ENCODE measurements around the gene CDK6. TPM values are rescaled to one million over a fixed set of nuclear protein-coding genes. Genes with fewer than 3 reads are reported as not detected.

Gene CDK6
- total RNA-seq, 1 experiment from 2014 or later = 10.5 TPM

DNA sequence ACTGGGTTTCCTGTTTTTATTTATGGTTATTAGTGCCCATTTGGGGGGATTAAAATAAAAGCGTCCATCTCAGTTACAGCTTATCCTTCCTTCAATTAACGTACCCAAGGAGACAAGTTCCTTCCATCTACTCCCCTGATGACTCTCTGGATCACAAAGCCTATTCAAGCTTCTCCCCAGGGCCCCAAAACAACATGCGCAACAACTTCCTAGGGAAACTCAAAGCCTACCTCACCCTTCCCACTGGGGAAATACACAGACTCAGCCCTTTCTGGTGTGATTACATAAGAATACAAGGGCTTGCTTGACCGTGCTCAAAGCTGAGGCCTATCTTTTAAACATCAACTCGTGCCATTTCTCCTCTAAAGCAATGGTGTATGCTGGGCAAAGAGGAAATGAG, 112.4 kb downstream of the CDK6 start:
- no peak overlapping the region for H3K4me3 ChIP-seq (ENCODE audit: low read depth, low read length, poor library complexity, severe bottlenecking)
- no peaks in the 10 kb centered on the region for H3K9me3 ChIP-seq (ENCODE audit: low read depth, low read length, poor library complexity, severe bottlenecking)
- peak overlapping the region; percentile 88 for H3K27ac ChIP-seq (ENCODE audit: low read depth, low read length, poor library complexity, severe bottlenecking)
- DNase-seq (ENCODE audit: low spot score) = peak; percentile 93
- no peak for TF ChIP-seq EZH2 (IDR thresholded peaks at IDR 0.05; ENCODE audit: borderline replicate concordance, low read depth, low read length, poor library complexity, severe bottlenecking)
- TF ChIP-seq, protein P1, sequence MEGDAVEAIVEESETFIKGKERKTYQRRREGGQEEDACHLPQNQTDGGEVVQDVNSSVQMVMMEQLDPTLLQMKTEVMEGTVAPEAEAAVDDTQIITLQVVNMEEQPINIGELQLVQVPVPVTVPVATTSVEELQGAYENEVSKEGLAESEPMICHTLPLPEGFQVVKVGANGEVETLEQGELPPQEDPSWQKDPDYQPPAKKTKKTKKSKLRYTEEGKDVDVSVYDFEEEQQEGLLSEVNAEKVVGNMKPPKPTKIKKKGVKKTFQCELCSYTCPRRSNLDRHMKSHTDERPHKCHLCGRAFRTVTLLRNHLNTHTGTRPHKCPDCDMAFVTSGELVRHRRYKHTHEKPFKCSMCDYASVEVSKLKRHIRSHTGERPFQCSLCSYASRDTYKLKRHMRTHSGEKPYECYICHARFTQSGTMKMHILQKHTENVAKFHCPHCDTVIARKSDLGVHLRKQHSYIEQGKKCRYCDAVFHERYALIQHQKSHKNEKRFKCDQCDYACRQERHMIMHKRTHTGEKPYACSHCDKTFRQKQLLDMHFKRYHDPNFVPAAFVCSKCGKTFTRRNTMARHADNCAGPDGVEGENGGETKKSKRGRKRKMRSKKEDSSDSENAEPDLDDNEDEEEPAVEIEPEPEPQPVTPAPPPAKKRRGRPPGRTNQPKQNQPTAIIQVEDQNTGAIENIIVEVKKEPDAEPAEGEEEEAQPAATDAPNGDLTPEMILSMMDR (conservative IDR thresholded peaks at IDR 0.05; ENCODE audit: low read depth, low read length) = no peak
- ChIA-PET CTCF (no interaction called here), POLR2A (ENCODE audit: low non-redundant PET) (interaction anchor here (0.6 to 0.9 kb wide), 2 partner anchors 28 to 31 kb away, joined by 6 to 10 read pairs; no protein-coding TSS in a partner anchor)
- BruUV-seq (replicated peaks) = no TSS peak
- peaks cover 45% of the 10 kb centered on the region for H3K4me1 ChIP-seq (ENCODE audit: insufficient read depth, low read length, poor library complexity, severe bottlenecking)
- H3K27me3 ChIP-seq (replicated peaks; ENCODE audit: insufficient read depth, low read depth, low read length, poor library complexity) = no peaks in the 10 kb centered on the region
- intact Hi-C loops (cut with micrococcal nuclease; ENCODE audit: unreplicated experiment) = no loop called here
- no peaks in the 10 kb centered on the region for H3K36me3 ChIP-seq (ENCODE audit: insufficient read depth, low read length, poor library complexity, severe bottlenecking)

DNA sequence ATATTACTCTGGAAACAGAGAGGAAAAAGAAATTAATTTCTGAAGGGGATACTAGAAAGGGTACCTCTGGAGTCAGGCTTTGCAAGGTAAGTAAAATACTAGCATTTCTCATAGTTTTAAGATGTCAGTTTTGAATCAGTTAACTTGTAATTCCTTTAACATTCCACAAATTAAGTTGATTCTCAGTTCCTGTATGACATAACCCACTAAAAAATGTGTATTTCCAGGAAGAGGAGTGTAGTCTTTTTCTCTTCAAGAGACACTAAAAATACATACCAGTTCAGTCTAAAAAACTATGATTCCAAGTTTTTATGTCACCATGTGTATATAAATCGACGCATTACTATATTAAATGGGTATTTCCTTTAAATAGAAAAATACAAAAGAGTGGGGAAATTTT, 113.2 kb downstream of the CDK6 start:
- Histone ChIP-seq H3K27ac (ENCODE audit: low read depth, low read length, poor library complexity, severe bottlenecking) (peak overlapping the region; percentile 88), H3K4me3 (ENCODE audit: low read depth, low read length, poor library complexity, severe bottlenecking) (no peak overlapping the region), H3K27me3 (replicated peaks; ENCODE audit: insufficient read depth, low read depth, low read length, poor library complexity) (no peaks in the 10 kb centered on the region), H3K4me1 (ENCODE audit: insufficient read depth, low read length, poor library complexity, severe bottlenecking) (peaks cover 45% of the 10 kb centered on the region), H3K36me3 (ENCODE audit: insufficient read depth, low read length, poor library complexity, severe bottlenecking) (no peaks in the 10 kb centered on the region), H3K9me3 (ENCODE audit: low read depth, low read length, poor library complexity, severe bottlenecking) (no peaks in the 10 kb centered on the region)
- ChIA-PET POLR2A (ENCODE audit: low non-redundant PET) (interaction anchor here (0.6 to 0.9 kb wide), 2 partner anchors 27 to 31 kb away, joined by 6 to 10 read pairs; no protein-coding TSS in a partner anchor), CTCF (no interaction called here)
- intact Hi-C loops (cut with micrococcal nuclease; ENCODE audit: unreplicated experiment) = no loop called here
- BruUV-seq (replicated peaks) = no TSS peak
- TF ChIP-seq, protein P1 (conservative IDR thresholded peaks at IDR 0.05; ENCODE audit: low read depth, low read length) = no peak
- TF ChIP-seq EZH2 (IDR thresholded peaks at IDR 0.05; ENCODE audit: borderline replicate concordance, low read depth, low read length, poor library complexity, severe bottlenecking) = no peak
- DNase-seq (ENCODE audit: low spot score) = peak; percentile 60

- no peaks in the 10 kb centered on the region for H3K27me3 ChIP-seq (replicated peaks; ENCODE audit: insufficient read depth, low read depth, low read length, poor library complexity)
- DNase-seq (ENCODE audit: low spot score) = no peak
- no peaks in the 10 kb centered on the region for H3K36me3 ChIP-seq (ENCODE audit: insufficient read depth, low read length, poor library complexity, severe bottlenecking)
- peaks cover 39% of the 10 kb centered on the region for H3K4me1 ChIP-seq (ENCODE audit: insufficient read depth, low read length, poor library complexity, severe bottlenecking)
- ChIA-PET POLR2A (ENCODE audit: low non-redundant PET) (interaction anchor here (1.1 kb wide), 1 partner anchor 46 kb away, joined by 4 read pairs; no protein-coding TSS in a partner anchor), CTCF (no interaction called here)
- BruUV-seq (replicated peaks) = no TSS peak
- H3K27ac ChIP-seq (ENCODE audit: low read depth, low read length, poor library complexity, severe bottlenecking) = peak overlapping the region; percentile 88
- no peaks in the 10 kb centered on the region for H3K9me3 ChIP-seq (ENCODE audit: low read depth, low read length, poor library complexity, severe bottlenecking)
- H3K4me3 ChIP-seq (ENCODE audit: low read depth, low read length, poor library complexity, severe bottlenecking) = no peak overlapping the region
- TF ChIP-seq EZH2 (IDR thresholded peaks at IDR 0.05; ENCODE audit: borderline replicate concordance, low read depth, low read length, poor library complexity, severe bottlenecking) = no peak
- TF ChIP-seq, protein P1 (conservative IDR thresholded peaks at IDR 0.05; ENCODE audit: low read depth, low read length) = no peak
- intact Hi-C loops (cut with micrococcal nuclease; ENCODE audit: unreplicated experiment) = no loop called here
These were observed 113.8 kb downstream of the CDK6 start for GRCh38 chr7:92722541-92722940.

Measured in A673 (cell line).